GM19239 (cell line): ENCODE data around the gene CCL13.
A peak's percentile ranks its signal among the peaks of the same experiment; 100 is the strongest.

Experiments used
- DNase-seq: peaks from one replicate; pipeline ENCODE4 v3.0.0; 2011; ENCODE audit warnings: low spot score; ENCODE audit not compliant: insufficient read length
- FAIRE-seq: peaks from 2 replicates; lab custom pipeline; 2011; peaks lifted over from hg19 to GRCh38; lab: Jason Lieb, UNC

CCL13 gene

GRCh38 chr17:34360601-34361270 lies 4.5 kb downstream of the CCL13 start:
- DNase-seq (no peak), FAIRE-seq (no peak)

GRCh38 chr17:34361478-34362061 lies 5.3 kb downstream of the CCL13 start:
- DNase-seq (peak; percentile 54), FAIRE-seq (peak; percentile 98)

- FAIRE-seq (no peak), DNase-seq (no peak)
Measured at GRCh38 chr17:34363183-34363661, 6.9 kb downstream of the CCL13 start, which contains the start of gene CCL1. Gene CCL1 (minus strand): TSS chr17:34363233. CDS start chr17:34363161, 72 bp downstream.

- DNase-seq = no peak
Measured at GRCh38 chr17:34364751-34365150, 8.5 kb downstream of the CCL13 start.

GRCh38 chr17:34365340-34365739 lies 9.1 kb downstream of the CCL13 start:
- DNase-seq = no peak
- no peak for FAIRE-seq

More at GRCh38 chr17:34364751-34365150, 8.5 kb downstream of the CCL13 start:
- FAIRE-seq = no peak

- FAIRE-seq (no peak), DNase-seq (no peak)
Measured at GRCh38 chr17:34366010-34366409, 9.7 kb downstream of the CCL13 start.

GRCh38 chr17:34366529-34367107 lies 10.3 kb downstream of the CCL13 start:
- FAIRE-seq = no peak
- DNase-seq = no peak

GRCh38 chr17:34367486-34368195 lies 11.4 kb downstream of the CCL13 start:
- DNase-seq = no peak
- FAIRE-seq = no peak

- no peak for FAIRE-seq
- no peak for DNase-seq
Measured at GRCh38 chr17:34368196-34368945, 12.1 kb downstream of the CCL13 start.

GRCh38 chr17:34368946-34369500 lies 12.7 kb downstream of the CCL13 start:
- FAIRE-seq (no peak), DNase-seq (no peak)

- FAIRE-seq (no peak), DNase-seq (no peak)
Measured at GRCh38 chr17:34369571-34369970, 13.3 kb downstream of the CCL13 start.

GRCh38 chr17:34370376-34370996 lies 14.2 kb downstream of the CCL13 start:
- no peak for DNase-seq
- FAIRE-seq = no peak

GRCh38 chr17:34370997-34371395 lies 14.7 kb downstream of the CCL13 start:
- DNase-seq (no peak), FAIRE-seq (no peak)

- no peak for FAIRE-seq
- no peak for DNase-seq
Measured at GRCh38 chr17:34371405-34372100, 15.3 kb downstream of the CCL13 start.

GRCh38 chr17:34374457-34374856 lies 18.2 kb downstream of the CCL13 start:
- FAIRE-seq (no peak), DNase-seq (no peak)

GRCh38 chr17:34375426-34375997 lies 19.2 kb downstream of the CCL13 start:
- FAIRE-seq = no peak
- DNase-seq = no peak

GRCh38 chr17:34377078-34377823 lies 21.0 kb downstream of the CCL13 start:
- FAIRE-seq (peak; percentile 80), DNase-seq (no peak)

GRCh38 chr17:34378664-34379101 lies 22.4 kb downstream of the CCL13 start:
- peak; percentile 97 for FAIRE-seq
- peak; percentile 65 for DNase-seq
